Neural cell (in vitro differentiated cells): ENCODE results near the gene WNT7A. TPM values are rescaled to one million over a fixed set of nuclear protein-coding genes. Genes with fewer than 3 reads are reported as not detected.

Experiments
- H2AFZ ChIP-seq: fragments of 200-600, 300-800 bp; sonication (generic), shearing (Covaris generic); 2 replicates; pipeline ENCODE4 v1.6.0; 2014; ENCODE audit warnings: low read depth, mild to moderate bottlenecking, antibody characterized with exemption, low read length, moderate library complexity
- H3F3A ChIP-seq: fragments of 200-600 bp; shearing (Covaris generic); 2 replicates; pipeline ENCODE4 v1.6.1; 2016; ENCODE audit warnings: mild to moderate bottlenecking, moderate library complexity, mixed read lengths, antibody characterized with exemption, low read length; ENCODE audit not compliant: insufficient read depth, poor library complexity, severe bottlenecking
- H3K27ac ChIP-seq: fragments of 200-600, 300-800 bp; sonication (generic), shearing (Covaris generic); 2 replicates; pipeline ENCODE4 v1.5.1; 2014; ENCODE audit warnings: mild to moderate bottlenecking, low read length, moderate library complexity
- H3K27me3 ChIP-seq: fragments of 300-800, 200-600 bp; sonication (generic), shearing (Covaris generic); 2 replicates; pipeline ENCODE4 v1.6.0; 2014; ENCODE audit warnings: mild to moderate bottlenecking, low read depth, low read length, moderate library complexity; ENCODE audit not compliant: insufficient read depth
- H3K36me3 ChIP-seq: fragments of 300-800, 200-600 bp; sonication (generic), shearing (Covaris generic); 2 replicates; pipeline ENCODE4 v1.5.1; 2014; ENCODE audit warnings: mild to moderate bottlenecking, antibody characterized with exemption, low read length, moderate library complexity; ENCODE audit not compliant: insufficient read depth
- H3K4me2 ChIP-seq: fragments of 300-800, 200-600 bp; sonication (generic), shearing (Covaris generic); 2 replicates; pipeline ENCODE4 v1.6.0; 2014; ENCODE audit warnings: mild to moderate bottlenecking, low read length
- H3K4me3 ChIP-seq: fragments of 300-800, 200-600 bp; sonication (generic), shearing (Covaris generic); 2 replicates; pipeline ENCODE4 v1.5.1; 2014; ENCODE audit warnings: mild to moderate bottlenecking, low read length, moderate library complexity
- H3K79me2 ChIP-seq: fragments of 200-600 bp; shearing (Covaris generic); replicated peaks from 2 replicates; pipeline ENCODE4 v1.6.0; 2014; ENCODE audit warnings: mild to moderate bottlenecking, low read length, moderate library complexity; ENCODE audit not compliant: insufficient read depth
- H3K9ac ChIP-seq: fragments of 300-800, 200-600 bp; sonication (generic), shearing (Covaris generic); 2 replicates; pipeline ENCODE4 v1.6.1; 2016; ENCODE audit warnings: mild to moderate bottlenecking, low read length, mixed read lengths
- H3K9me2 ChIP-seq: fragments of 200-600 bp; shearing (Covaris generic); 2 replicates; pipeline ENCODE4 v1.6.1; 2016; ENCODE audit warnings: mild to moderate bottlenecking, low read length, mixed read lengths; ENCODE audit not compliant: insufficient read depth
- H3K9me3 ChIP-seq: fragments of 200-600, 300-800 bp; sonication (generic), shearing (Covaris generic); 2 replicates; pipeline ENCODE4 v1.6.1; 2016; ENCODE audit warnings: mild to moderate bottlenecking, mixed run types, low read length, moderate library complexity, mixed read lengths
- H4K20me1 ChIP-seq: fragments of 200-600 bp; shearing (Covaris generic); 2 replicates; pipeline ENCODE4 v1.6.1; 2016; ENCODE audit warnings: mild to moderate bottlenecking, mixed run types; ENCODE audit not compliant: insufficient read depth
- EP300 ChIP-seq: fragments of 450-650 bp; conservative IDR thresholded peaks from 2 replicates; pipeline ENCODE4 v1.6.1; 2014; ENCODE audit warnings: antibody characterized with exemption, mild to moderate bottlenecking, moderate library complexity; ENCODE audit not compliant: poor library complexity, severe bottlenecking
- EZH2 ChIP-seq: fragments of 200-600, 300-800 bp; shearing (Covaris generic), sonication (generic); IDR thresholded peaks from 2 replicates; pipeline ENCODE4 v1.6.1; 2014; ENCODE audit warnings: antibody characterized with exemption, low read length, borderline replicate concordance, mild to moderate bottlenecking; ENCODE audit not compliant: insufficient read depth, poor library complexity, severe bottlenecking
- MXI1 ChIP-seq: fragments of 450-650 bp; conservative IDR thresholded peaks from 2 replicates; pipeline ENCODE4 v1.6.1; 2014; ENCODE audit warnings: antibody characterized with exemption, mild to moderate bottlenecking; ENCODE audit not compliant: poor library complexity, severe bottlenecking
- POLR2AphosphoS5 ChIP-seq: IDR thresholded peaks from 2 replicates; pipeline ENCODE4 v1.6.1; 2012
- RAD21 ChIP-seq: fragments of 450-650 bp; conservative IDR thresholded peaks from 2 replicates; pipeline ENCODE4 v1.6.1; 2014; ENCODE audit warnings: antibody characterized with exemption, mild to moderate bottlenecking, moderate library complexity
- SMC3 ChIP-seq: fragments of 450-650 bp; conservative IDR thresholded peaks from 2 replicates; pipeline ENCODE4 v1.6.1; 2014; ENCODE audit warnings: antibody characterized with exemption, mild to moderate bottlenecking, moderate library complexity; ENCODE audit not compliant: poor library complexity
- TAF1 ChIP-seq: IDR thresholded peaks from 2 replicates; pipeline ENCODE4 v1.6.1; 2012; ENCODE audit warnings: low read depth
- polyA plus RNA-seq: library from polyadenylated mRNA; depleted of rRNA; stranded (reverse); fragments of >200 nt; gene quantifications from 2 replicates; pipeline ENCODE4 v1.2.3, GENCODE V29; 2014
- TF ChIP-seq, protein P1 (sequence below): fragments of 450-650 bp; IDR thresholded peaks from 2 replicates; pipeline ENCODE4 v1.5.1; 2014; ENCODE audit warnings: antibody characterized with exemption, mild to moderate bottlenecking, moderate library complexity; ENCODE audit not compliant: poor library complexity, severe bottlenecking
- TF ChIP-seq, protein P2 (sequence below): IDR thresholded peaks from 2 replicates; pipeline ENCODE4 v1.6.1; 2012; ENCODE audit warnings: borderline replicate concordance

Gene WNT7A
- polyA plus RNA-seq, 1 donor from 2014 or later, result 13.3 TPM

- Histone ChIP-seq H3K9me3 (no peaks in the 10 kb centered on the region), H2AFZ (no peak overlapping the region), H3F3A (no peaks in the 10 kb centered on the region), H3K79me2 (no peaks in the 10 kb centered on the region), H3K36me3 (no peaks in the 10 kb centered on the region), H3K4me3 (no peak overlapping the region), H3K9me2 (no peaks in the 10 kb centered on the region), H3K4me2 (no peak overlapping the region), H4K20me1 (no peaks in the 10 kb centered on the region), H3K27ac (no peak overlapping the region), H3K27me3 (no peaks in the 10 kb centered on the region), H3K9ac (no peak overlapping the region)
- TF ChIP-seq EZH2 (no peak), MXI1 (no peak), SMC3 (no peak), RAD21 (no peak), TAF1 (no peak), EP300 (no peak)
- TF ChIP-seq, protein P1, sequence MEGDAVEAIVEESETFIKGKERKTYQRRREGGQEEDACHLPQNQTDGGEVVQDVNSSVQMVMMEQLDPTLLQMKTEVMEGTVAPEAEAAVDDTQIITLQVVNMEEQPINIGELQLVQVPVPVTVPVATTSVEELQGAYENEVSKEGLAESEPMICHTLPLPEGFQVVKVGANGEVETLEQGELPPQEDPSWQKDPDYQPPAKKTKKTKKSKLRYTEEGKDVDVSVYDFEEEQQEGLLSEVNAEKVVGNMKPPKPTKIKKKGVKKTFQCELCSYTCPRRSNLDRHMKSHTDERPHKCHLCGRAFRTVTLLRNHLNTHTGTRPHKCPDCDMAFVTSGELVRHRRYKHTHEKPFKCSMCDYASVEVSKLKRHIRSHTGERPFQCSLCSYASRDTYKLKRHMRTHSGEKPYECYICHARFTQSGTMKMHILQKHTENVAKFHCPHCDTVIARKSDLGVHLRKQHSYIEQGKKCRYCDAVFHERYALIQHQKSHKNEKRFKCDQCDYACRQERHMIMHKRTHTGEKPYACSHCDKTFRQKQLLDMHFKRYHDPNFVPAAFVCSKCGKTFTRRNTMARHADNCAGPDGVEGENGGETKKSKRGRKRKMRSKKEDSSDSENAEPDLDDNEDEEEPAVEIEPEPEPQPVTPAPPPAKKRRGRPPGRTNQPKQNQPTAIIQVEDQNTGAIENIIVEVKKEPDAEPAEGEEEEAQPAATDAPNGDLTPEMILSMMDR, result no peak
Measured at GRCh38 chr3:13824521-13825310, 55.2 kb downstream of the WNT7A start.

DNA sequence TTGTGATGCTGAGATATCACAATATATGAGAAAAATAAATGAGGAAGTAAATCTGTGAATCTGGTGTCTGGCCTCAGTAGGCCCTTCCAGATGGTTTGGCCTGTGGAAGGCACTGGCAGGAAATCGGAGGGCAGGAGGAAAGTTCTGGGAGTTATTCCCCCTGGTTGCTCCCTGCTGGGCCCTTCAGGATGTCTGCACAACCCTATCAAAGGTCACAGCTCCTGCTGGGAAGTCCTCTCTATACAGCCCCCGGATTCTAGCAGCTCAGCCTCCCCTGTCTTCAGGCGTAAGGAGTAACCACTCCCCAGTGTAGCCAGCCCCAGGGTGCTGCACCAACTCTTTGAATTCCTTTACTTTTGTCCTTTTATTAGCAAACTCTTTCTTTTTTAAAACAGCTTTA, 56.2 kb downstream of the WNT7A start:
- H3K36me3 ChIP-seq, result no peaks in the 10 kb centered on the region
- H3K4me3 ChIP-seq, result no peak overlapping the region
- no peak overlapping the region for H3K27ac ChIP-seq
- no peaks in the 10 kb centered on the region for H3K27me3 ChIP-seq
- no peaks in the 10 kb centered on the region for H3K79me2 ChIP-seq
- no peaks in the 10 kb centered on the region for H3F3A ChIP-seq
- H3K9me3 ChIP-seq, result no peaks in the 10 kb centered on the region
- no peaks in the 10 kb centered on the region for H4K20me1 ChIP-seq
- no peak overlapping the region for H3K9ac ChIP-seq
- H3K9me2 ChIP-seq, result no peaks in the 10 kb centered on the region
- TF ChIP-seq, protein P2, sequence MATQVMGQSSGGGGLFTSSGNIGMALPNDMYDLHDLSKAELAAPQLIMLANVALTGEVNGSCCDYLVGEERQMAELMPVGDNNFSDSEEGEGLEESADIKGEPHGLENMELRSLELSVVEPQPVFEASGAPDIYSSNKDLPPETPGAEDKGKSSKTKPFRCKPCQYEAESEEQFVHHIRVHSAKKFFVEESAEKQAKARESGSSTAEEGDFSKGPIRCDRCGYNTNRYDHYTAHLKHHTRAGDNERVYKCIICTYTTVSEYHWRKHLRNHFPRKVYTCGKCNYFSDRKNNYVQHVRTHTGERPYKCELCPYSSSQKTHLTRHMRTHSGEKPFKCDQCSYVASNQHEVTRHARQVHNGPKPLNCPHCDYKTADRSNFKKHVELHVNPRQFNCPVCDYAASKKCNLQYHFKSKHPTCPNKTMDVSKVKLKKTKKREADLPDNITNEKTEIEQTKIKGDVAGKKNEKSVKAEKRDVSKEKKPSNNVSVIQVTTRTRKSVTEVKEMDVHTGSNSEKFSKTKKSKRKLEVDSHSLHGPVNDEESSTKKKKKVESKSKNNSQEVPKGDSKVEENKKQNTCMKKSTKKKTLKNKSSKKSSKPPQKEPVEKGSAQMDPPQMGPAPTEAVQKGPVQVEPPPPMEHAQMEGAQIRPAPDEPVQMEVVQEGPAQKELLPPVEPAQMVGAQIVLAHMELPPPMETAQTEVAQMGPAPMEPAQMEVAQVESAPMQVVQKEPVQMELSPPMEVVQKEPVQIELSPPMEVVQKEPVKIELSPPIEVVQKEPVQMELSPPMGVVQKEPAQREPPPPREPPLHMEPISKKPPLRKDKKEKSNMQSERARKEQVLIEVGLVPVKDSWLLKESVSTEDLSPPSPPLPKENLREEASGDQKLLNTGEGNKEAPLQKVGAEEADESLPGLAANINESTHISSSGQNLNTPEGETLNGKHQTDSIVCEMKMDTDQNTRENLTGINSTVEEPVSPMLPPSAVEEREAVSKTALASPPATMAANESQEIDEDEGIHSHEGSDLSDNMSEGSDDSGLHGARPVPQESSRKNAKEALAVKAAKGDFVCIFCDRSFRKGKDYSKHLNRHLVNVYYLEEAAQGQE, result no peak
- TF ChIP-seq RAD21 (no peak), SMC3 (no peak), POLR2AphosphoS5 (no peak), MXI1 (no peak), EZH2 (no peak), TAF1 (no peak), EP300 (no peak)
- TF ChIP-seq, protein P1, result no peak
- H3K4me2 ChIP-seq, result no peak overlapping the region
- H2AFZ ChIP-seq, result no peak overlapping the region
